H1 (cell line): ENCODE data around the gene MAP4K4. TPM values are rescaled to one million over a fixed set of nuclear protein-coding genes. Genes with fewer than 3 reads are reported as not detected.

Source experiments
- CTCF ChIA-PET: fragments of 300-600 bp; sonication (Branson Sonifier 250); formaldehyde crosslinking; loops from one replicate; lab custom pipeline; 2021; ENCODE audit not compliant: partially characterized antibody; lab: Charles Lee
- POLR2A ChIA-PET: fragments of 300-600 bp; sonication (Branson Sonifier 250); formaldehyde crosslinking; loops from one replicate; lab custom pipeline; 2021; ENCODE audit warnings: inconsistent platforms; ENCODE audit not compliant: partially characterized antibody; lab: Charles Lee
- DNase-seq, 2 experiments: peaks; one replicate each; pipeline versions ENCODE4 v3.0.0 to v3.0.0-alpha.2; 2010 to 2022; ENCODE audit warnings: low spot score in 2 of 2, low read depth in 1 of 2, mixed read lengths in 1 of 2
- FAIRE-seq: peaks from 2 replicates; lab custom pipeline; 2011; peaks lifted over from hg19 to GRCh38; lab: Jason Lieb, UNC
- H2AFZ ChIP-seq: 2 replicates; pipeline ENCODE4 v1.8.1; 2012; ENCODE audit warnings: low read length, inconsistent platforms
- H2AK5ac ChIP-seq: 2 replicates; pipeline ENCODE4 v1.6.1; 2013; ENCODE audit warnings: low read depth, low read length
- H2BK120ac ChIP-seq: replicated peaks from 2 replicates; pipeline ENCODE3; 2013; ENCODE audit warnings: low read depth, low read length, inconsistent platforms
- H2BK12ac ChIP-seq: 2 replicates; pipeline ENCODE4 v1.6.1; 2013; ENCODE audit warnings: low read depth, low read length
- H2BK15ac ChIP-seq: 2 replicates; pipeline ENCODE4 v1.6.1; 2013; ENCODE audit warnings: low read length
- H2BK20ac ChIP-seq: 2 replicates; pipeline ENCODE4 v1.6.1; 2013; ENCODE audit warnings: low read length
- H2BK5ac ChIP-seq: 2 replicates; pipeline ENCODE4 v1.6.1; 2013; ENCODE audit warnings: low read depth, low read length
- H3K14ac ChIP-seq: 2 replicates; pipeline ENCODE4 v1.6.1; 2013; ENCODE audit warnings: inconsistent platforms; ENCODE audit not compliant: insufficient read length
- H3K18ac ChIP-seq: 2 replicates; pipeline ENCODE4 v1.6.1; 2013; ENCODE audit warnings: low read length; ENCODE audit errors: extremely low read depth
- H3K23ac ChIP-seq: 2 replicates; pipeline ENCODE4 v1.6.1; 2013; ENCODE audit warnings: inconsistent platforms; ENCODE audit not compliant: insufficient read length
- H3K23me2 ChIP-seq: 2 replicates; pipeline ENCODE4 v1.6.1; 2013; ENCODE audit warnings: low read depth, low read length
- H3K27ac ChIP-seq: 2 replicates; pipeline ENCODE4 v1.6.1; 2011; ENCODE audit warnings: low read depth, low read length, inconsistent platforms
- H3K27me3 ChIP-seq, 4 experiments: replicated peaks in 1 of 4; 1 replicate in 1 of 4; 2 replicates in 3 of 4; pipeline versions ENCODE4 v1.6.1 to v1.8.1; 2011 to 2013; ENCODE audit warnings: low read length in 3 of 4, mild to moderate bottlenecking in 3 of 4, inconsistent platforms in 2 of 4, mixed read lengths in 2 of 4, moderate library complexity in 1 of 4; ENCODE audit not compliant: control insufficient read depth in 3 of 4, insufficient read depth in 3 of 4; ENCODE audit errors: extremely low read depth in 1 of 4
- H3K36me3 ChIP-seq, 4 experiments: 2 replicates each; pipeline versions ENCODE4 v1.6.1 to v1.8.1; 2011 to 2013; ENCODE audit warnings: mild to moderate bottlenecking in 4 of 4, low read length in 3 of 4, moderate library complexity in 2 of 4, control low read depth in 1 of 4, inconsistent platforms in 1 of 4; ENCODE audit not compliant: insufficient read depth in 4 of 4, control insufficient read depth in 2 of 4
- H3K4ac ChIP-seq: replicated peaks from 2 replicates; pipeline ENCODE3; 2013; ENCODE audit warnings: low read length, low read depth, mixed read lengths, inconsistent platforms; ENCODE audit not compliant: insufficient read length
- H3K4me1 ChIP-seq, 4 experiments: replicated peaks in 1 of 4; 1 replicate in 1 of 4; 2 replicates in 3 of 4; pipeline versions ENCODE4 v1.6.1 to v1.8.1; 2011 to 2013; ENCODE audit warnings: low read length in 3 of 4, inconsistent platforms in 2 of 4, mixed read lengths in 1 of 4; ENCODE audit not compliant: insufficient read depth in 4 of 4, control insufficient read depth in 3 of 4
- H3K4me2 ChIP-seq, 2 experiments: 2 replicates each; pipeline versions ENCODE4 v1.6.1 to v1.8.1; 2011 to 2013; ENCODE audit warnings: low read depth in 2 of 2, low read length in 2 of 2, control low read depth in 1 of 2, inconsistent platforms in 1 of 2, mild to moderate bottlenecking in 1 of 2; ENCODE audit not compliant: insufficient read depth in 1 of 2
- H3K4me3 ChIP-seq, 4 experiments: fragments of 200-600, 300-600 bp in 1 of 4; sonication (generic), shearing (Covaris generic), sonication (Bioruptor Twin) in 1 of 4; 2 replicates each; pipeline versions ENCODE4 v1.5.1 to v1.8.1; 2011 to 2016; ENCODE audit warnings: low read length in 4 of 4, low read depth in 3 of 4, control low read depth in 2 of 4, inconsistent platforms in 2 of 4, mild to moderate bottlenecking in 2 of 4, mixed read lengths in 1 of 4, moderate library complexity in 1 of 4; ENCODE audit not compliant: insufficient read depth in 2 of 4; ENCODE audit errors: extremely low read depth in 1 of 4
- H3K56ac ChIP-seq: replicated peaks from 2 replicates; pipeline ENCODE3; 2013; ENCODE audit warnings: low read depth, mild to moderate bottlenecking, mixed read lengths, low read length, inconsistent platforms; ENCODE audit not compliant: insufficient read length
- H3K79me1 ChIP-seq: 2 replicates; pipeline ENCODE4 v1.6.1; 2013; ENCODE audit warnings: low read depth, low read length, control low read depth
- H3K79me2 ChIP-seq, 2 experiments: 2 replicates each; pipeline versions ENCODE4 v1.6.1 to v1.8.1; 2012 to 2013; ENCODE audit warnings: low read length in 2 of 2, mild to moderate bottlenecking in 2 of 2, inconsistent platforms in 1 of 2; ENCODE audit not compliant: insufficient read depth in 2 of 2, control insufficient read depth in 1 of 2
- H3K9ac ChIP-seq, 4 experiments: replicated peaks in 1 of 4; 1 replicate in 1 of 4; 2 replicates in 3 of 4; pipeline versions ENCODE4 v1.6.1 to v1.8.1; 2011 to 2013; ENCODE audit warnings: low read depth in 3 of 4, low read length in 3 of 4, control low read depth in 2 of 4, mild to moderate bottlenecking in 2 of 4, moderate library complexity in 2 of 4, inconsistent platforms in 1 of 4; ENCODE audit errors: extremely low read depth in 1 of 4
- H3K9me3 ChIP-seq, 2 experiments: 2 replicates each; pipeline versions ENCODE4 v1.6.1 to v1.8.1; 2012 to 2013; ENCODE audit warnings: mild to moderate bottlenecking in 2 of 2, moderate library complexity in 2 of 2, control low read depth in 1 of 2, inconsistent platforms in 1 of 2, low read depth in 1 of 2, low read length in 1 of 2, mixed read lengths in 1 of 2; ENCODE audit not compliant: insufficient read depth in 2 of 2
- H4K20me1 ChIP-seq, 2 experiments: replicated peaks in 1 of 2; 2 replicates each; pipeline versions ENCODE3 to v1.8.1; 2011 to 2013; ENCODE audit warnings: inconsistent platforms in 2 of 2, low read length in 2 of 2, mild to moderate bottlenecking in 1 of 2; ENCODE audit not compliant: insufficient read depth in 2 of 2, control insufficient read depth in 1 of 2
- H4K5ac ChIP-seq: 2 replicates; pipeline ENCODE4 v1.6.1; 2013; ENCODE audit warnings: low read length, low read depth, mixed read lengths, inconsistent platforms; ENCODE audit not compliant: insufficient read length
- H4K8ac ChIP-seq: 2 replicates; pipeline ENCODE4 v1.8.0; 2013; ENCODE audit warnings: mild to moderate bottlenecking, moderate library complexity, low read length, inconsistent platforms; ENCODE audit not compliant: insufficient read depth; ENCODE audit errors: extremely low read depth
- H4K91ac ChIP-seq: replicated peaks from 2 replicates; pipeline ENCODE3; 2013; ENCODE audit warnings: low read length, mixed read lengths, inconsistent platforms; ENCODE audit not compliant: insufficient read length
- BRCA1 ChIP-seq: IDR thresholded peaks from 2 replicates; pipeline ENCODE4 v1.6.1; 2012; ENCODE audit warnings: low read depth, low read length, improper control_type of control experiment
- HDAC2 ChIP-seq, 2 experiments: fragments of 300-600 bp in 1 of 2; sonication (generic) in 1 of 2; IDR thresholded peaks; 2 replicates each; pipeline ENCODE4 v1.6.1; 2011 to 2012; ENCODE audit warnings: low read depth in 2 of 2, low read length in 2 of 2, mild to moderate bottlenecking in 2 of 2, moderate library complexity in 2 of 2, borderline replicate concordance in 1 of 2, inconsistent platforms in 1 of 2
- KDM1A ChIP-seq: fragments of 200-600, 300-600 bp; sonication (generic); IDR thresholded peaks from 2 replicates; pipeline ENCODE4 v1.7.1; 2016; ENCODE audit warnings: mild to moderate bottlenecking, low read length, borderline replicate concordance
- MAX ChIP-seq: IDR thresholded peaks from 2 replicates; pipeline ENCODE4 v1.6.1; 2012; ENCODE audit warnings: inconsistent platforms
- PHF8 ChIP-seq: fragments of 200-600 bp; sonication (generic); conservative IDR thresholded peaks from 2 replicates; pipeline ENCODE4 v1.7.1; 2012; ENCODE audit warnings: low read depth, mild to moderate bottlenecking, inconsistent platforms, low read length, moderate library complexity
- TCF12 ChIP-seq: IDR thresholded peaks from 2 replicates; pipeline ENCODE4 v1.6.1; 2011; ENCODE audit warnings: low read depth, mild to moderate bottlenecking, low read length
- TEAD4 ChIP-seq: IDR thresholded peaks from 2 replicates; pipeline ENCODE4 v1.6.1; 2012; ENCODE audit warnings: low read depth, low read length, inconsistent platforms, mixed read lengths
- YY1 ChIP-seq: IDR thresholded peaks from 2 replicates; pipeline ENCODE4 v1.6.1; 2011; ENCODE audit warnings: low read depth, mild to moderate bottlenecking, low read length
- ZNF274 ChIP-seq: IDR thresholded peaks from 2 replicates; pipeline ENCODE4 v1.7.0; 2012; ENCODE audit warnings: low read length, borderline replicate concordance; ENCODE audit errors: extremely low read depth
- WGBS, 2 experiments: shearing (Covaris generic) in 1 of 2; methylation state at CpG; one replicate each; pipeline versions ENCODE4 v1.1.6 to v1.1.7; 2013 to 2015; ENCODE audit warnings: low lambda C conversion rate in 2 of 2, mixed read lengths in 2 of 2, inconsistent platforms in 1 of 2, low coverage in 1 of 2, missing lambda C conversion rate in 1 of 2; ENCODE audit not compliant: insufficient replicate concordance in 2 of 2, insufficient coverage in 1 of 2, insufficient read length in 1 of 2; ENCODE audit errors: extremely low coverage in 1 of 2, missing lambda C conversion rate in 1 of 2; 5-methylcytosine and 5-hydroxymethylcytosine counted together
- polyA plus RNA-seq, 7 experiments: library from polyadenylated mRNA; depleted of rRNA in 3 of 7; stranded (reverse) in 5 of 7; unstranded in 2 of 7; fragments of >200 nt in 5 of 7; fragments of 200-250 nt in 2 of 7; gene quantifications; 1 replicate in 5 of 7; 2 replicates in 1 of 7; 4 replicates in 1 of 7; pipeline versions ENCODE4 v1.2.1 to v1.2.3, GENCODE V29; 2011 to 2013; ENCODE audit warnings: missing spikeins in 2 of 7, mixed read lengths in 2 of 7
- total RNA-seq: library from RNA; stranded (reverse); fragmentation: NEBNext Ultra II Directional; extraction: Animal tissue kit (Norgen Biotek cat#: 25700); gene quantifications from 2 replicates; pipeline ENCODE4 v1.2.1, GENCODE V29; 2021

MAP4K4 gene
- total and polyA plus RNA-seq, 2 of the 8 experiments (the other 6 are each of a cell fraction or from before 2014, with no cell fraction given), result 53.2 to 138 TPM

- no peak overlapping the region for H2BK15ac ChIP-seq
- peaks cover 14% of the 10 kb centered on the region for H3K79me1 ChIP-seq
- no peak overlapping the region for H4K91ac ChIP-seq
- no peak overlapping the region for H3K23ac ChIP-seq
- no peak overlapping the region for H4K5ac ChIP-seq
- no peak overlapping the region for H3K56ac ChIP-seq
- no peak overlapping the region for H2BK20ac ChIP-seq
- FAIRE-seq (no peak), DNase-seq (no peak)
- no peaks in the 10 kb centered on the region for H3K9me3 ChIP-seq
- no peaks in the 10 kb centered on the region for H3K23me2 ChIP-seq
- no peak overlapping the region for H2BK5ac ChIP-seq
- H3K9ac ChIP-seq, result no peak overlapping the region
- no peak overlapping the region for H3K14ac ChIP-seq
- H3K36me3 ChIP-seq, result no peaks in the 10 kb centered on the region
- no peak overlapping the region for H2BK120ac ChIP-seq
- ChIA-PET POLR2A (interaction anchor here (1.6 to 2.3 kb wide), 2 partner anchors 12 to 13 kb away, joined by 3 to 6 read pairs; no protein-coding TSS in a partner anchor), CTCF (interaction anchor here (1.5 to 1.8 kb wide), 2 partner anchors 9 to 16 kb away, joined by 5 read pairs; no protein-coding TSS in a partner anchor)
- no peak overlapping the region for H2AK5ac ChIP-seq
- no peak overlapping the region for H3K4ac ChIP-seq
- no peak overlapping the region; a peak in 1 of 4 replicates for H3K4me2 ChIP-seq
- H3K27me3 ChIP-seq, result no peaks in the 10 kb centered on the region
- H3K79me2 ChIP-seq, result peaks cover 10 to 87% of the 10 kb centered on the region in 2 experiments; a peak in 3 of 4 replicates
- H3K27ac ChIP-seq, result no peak overlapping the region
- H2AFZ ChIP-seq, result no peak overlapping the region
- H4K20me1 ChIP-seq, result peaks cover 7 to 12% of the 10 kb centered on the region in 2 experiments
- H4K8ac ChIP-seq, result no peak overlapping the region
- TF ChIP-seq PHF8 (no peak), TCF12 (no peak), HDAC2 (IDR thresholded peaks at IDR 0.05; ENCODE audit: borderline replicate concordance in 1 of 2, low read depth in 2 of 2, low read length in 2 of 2) (no peak), ZNF274 (no peak), MAX (no peak), BRCA1 (no peak), TEAD4 (no peak), KDM1A (no peak), YY1 (no peak)
- peaks cover 7 to 26% (median 18%) of the 10 kb centered on the region in 4 experiments; a peak in 6 of 7 replicates for H3K4me1 ChIP-seq
- H3K4me3 ChIP-seq, result no peak overlapping the region
- H3K18ac ChIP-seq, result no peak overlapping the region
- no peak overlapping the region for H2BK12ac ChIP-seq
- 81% methylated on average over 2 of the region's 2 CpGs; no CpG with 5 or more reads in 1 of the 2 experiments for WGBS, 2 experiments
Measured at GRCh38 chr2:101754618-101755017, 57.1 kb downstream of the MAP4K4 start.
